Erythroblast (primary cell): ENCODE measurements around the gene SAMD5.

Source experiments
- GATA1 ChIP-seq: IDR thresholded peaks from 2 replicates; pipeline ENCODE4 v1.6.1; 2011; ENCODE audit warnings: low read depth, mild to moderate bottlenecking, control low read depth, low read length, moderate library complexity
- POLR2A ChIP-seq: IDR thresholded peaks from 2 replicates; pipeline ENCODE4 v1.6.1; 2011; ENCODE audit warnings: mild to moderate bottlenecking, low read length

- TF ChIP-seq POLR2A (no peak), GATA1 (no peak)
Observed at GRCh38 chr6:147525519-147526209, 17.2 kb downstream of the SAMD5 start.
